ENCODE data around the gene SLAMF7.
"Not testable (repeated sequence)": the region's sequence is repeated elsewhere in the genome, so short reads cannot be mapped to it uniquely, and the experiment has no call there.

Gene SLAMF7

DNA sequence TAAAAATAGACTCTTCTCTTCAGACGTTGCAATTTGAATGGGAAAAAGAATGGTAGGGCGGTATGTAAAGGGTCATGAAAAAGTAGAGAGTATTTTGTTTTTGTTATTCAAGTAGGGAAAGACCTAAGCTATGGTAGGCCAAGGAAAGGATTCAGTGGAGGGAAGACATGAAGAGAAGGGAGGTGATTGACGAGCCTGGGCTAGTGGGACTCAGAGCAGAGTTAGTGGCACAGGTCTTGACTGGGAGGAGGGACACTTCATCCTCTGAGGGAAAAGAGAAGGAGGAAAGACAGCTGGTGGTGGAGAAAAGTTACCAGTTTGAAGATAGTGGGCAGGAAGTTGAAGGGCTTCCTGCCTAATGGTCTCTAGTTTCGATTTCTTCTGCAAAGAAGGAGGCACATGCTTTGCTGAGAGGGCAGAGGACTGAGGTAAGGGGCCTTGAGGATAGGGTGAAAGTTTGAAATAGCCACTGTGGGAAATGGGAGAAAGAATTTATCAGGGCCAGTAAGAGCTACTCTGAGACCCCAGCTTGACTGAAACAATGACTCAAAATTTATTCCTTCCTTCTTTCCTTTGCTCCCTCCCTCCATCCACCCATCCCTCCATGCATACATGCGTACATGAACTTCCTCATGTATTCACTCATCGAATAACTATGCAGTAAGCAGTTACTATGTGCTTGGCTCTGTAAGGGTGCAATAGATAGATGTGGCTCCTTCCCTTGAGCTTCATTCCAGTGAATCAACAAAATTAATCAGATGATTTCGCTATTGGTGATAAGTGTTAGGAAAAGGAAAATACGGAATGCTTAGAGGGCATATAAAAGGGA is 31.6 kb upstream of the SLAMF7 start:
- Histone ChIP-seq H3K9ac (ENCODE audit: insufficient read length, low read depth) (no peak overlapping the region), H3K4me1 (ENCODE audit: insufficient read depth, insufficient read length) (no peaks in the 10 kb centered on the region), H3K4me3 (ENCODE audit: insufficient read length, low read depth) (no peak overlapping the region), H3K27me3 (ENCODE audit: insufficient read depth, insufficient read length) (no peaks in the 10 kb centered on the region), H3K36me3 (ENCODE audit: insufficient read depth, insufficient read length, low read length) (no peaks in the 10 kb centered on the region), H3K9me3 (ENCODE audit: insufficient read depth, low read length) (no peaks in the 10 kb centered on the region)
- no peak for TF ChIP-seq ZNF274 (IDR thresholded peaks at IDR 0.05; ENCODE audit: low read depth, low read length)
- no peak for TF ChIP-seq SUZ12 (IDR thresholded peaks at IDR 0.05; ENCODE audit: extremely low read depth, insufficient read depth, insufficient read length)
- no peak for TF ChIP-seq YY1 (IDR thresholded peaks at IDR 0.05; ENCODE audit: insufficient read depth, insufficient read length)
- DNase-seq (ENCODE audit: low read depth, low spot score), result no peak

DNA sequence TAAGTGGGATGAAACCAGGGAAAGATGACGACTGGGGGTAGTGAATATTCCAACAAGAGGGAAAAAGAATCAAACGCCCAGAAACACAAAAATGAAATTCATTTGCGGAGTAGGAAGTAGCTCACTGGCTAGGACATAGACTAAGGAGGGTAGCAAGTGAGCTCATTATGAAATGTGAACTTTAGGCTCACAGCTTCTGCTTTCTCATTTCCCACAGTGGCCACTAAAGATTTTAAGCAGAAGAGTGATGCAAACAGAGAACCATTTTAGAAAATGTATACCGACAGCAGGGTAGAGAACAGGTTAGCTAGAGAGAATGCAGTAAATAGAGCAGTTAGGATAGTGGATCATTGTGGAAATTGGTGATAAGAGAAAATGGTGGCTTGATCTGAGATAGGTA is 30.9 kb upstream of the SLAMF7 start:
- DNase-seq (ENCODE audit: low read depth, low spot score), result no peak
- Histone ChIP-seq H3K9ac (ENCODE audit: insufficient read length, low read depth) (no peak overlapping the region), H3K27me3 (ENCODE audit: insufficient read depth, insufficient read length) (no peaks in the 10 kb centered on the region), H3K4me1 (ENCODE audit: insufficient read depth, insufficient read length) (no peaks in the 10 kb centered on the region), H3K36me3 (ENCODE audit: insufficient read depth, insufficient read length, low read length) (no peaks in the 10 kb centered on the region), H3K4me3 (ENCODE audit: insufficient read length, low read depth) (no peak overlapping the region), H3K9me3 (ENCODE audit: insufficient read depth, low read length) (no peaks in the 10 kb centered on the region)
- no peak for TF ChIP-seq ZNF274 (IDR thresholded peaks at IDR 0.05; ENCODE audit: low read depth, low read length)
- no peak for TF ChIP-seq YY1 (IDR thresholded peaks at IDR 0.05; ENCODE audit: insufficient read depth, insufficient read length)
- no peak for TF ChIP-seq SUZ12 (IDR thresholded peaks at IDR 0.05; ENCODE audit: extremely low read depth, insufficient read depth, insufficient read length)

DNA sequence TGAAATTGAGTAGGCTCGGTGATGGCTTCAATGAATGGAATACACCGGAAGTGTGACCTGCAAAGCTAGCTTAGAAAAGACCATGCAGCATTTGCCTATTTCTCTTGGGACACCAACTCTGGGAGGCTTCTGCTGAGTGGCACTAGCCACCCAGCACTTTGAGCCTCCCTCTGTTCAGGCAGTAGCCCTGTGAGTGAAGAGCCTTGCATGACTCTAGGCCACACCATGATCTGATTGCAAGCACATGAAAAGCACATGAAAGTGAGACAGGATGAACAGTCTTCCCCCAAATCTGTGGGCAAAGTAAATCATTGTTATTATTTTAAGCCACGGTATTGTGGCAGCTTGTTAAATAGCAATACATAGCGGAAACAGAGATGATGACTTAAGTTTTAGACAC is 30.2 kb upstream of the SLAMF7 start:
- Histone ChIP-seq H3K9ac (ENCODE audit: insufficient read length, low read depth) (no peak overlapping the region), H3K4me3 (ENCODE audit: insufficient read length, low read depth) (no peak overlapping the region), H3K9me3 (ENCODE audit: insufficient read depth, low read length) (no peaks in the 10 kb centered on the region), H3K36me3 (ENCODE audit: insufficient read depth, insufficient read length, low read length) (no peaks in the 10 kb centered on the region), H3K4me1 (ENCODE audit: insufficient read depth, insufficient read length) (no peaks in the 10 kb centered on the region), H3K27me3 (ENCODE audit: insufficient read depth, insufficient read length) (no peaks in the 10 kb centered on the region)
- no peak for DNase-seq (ENCODE audit: low read depth, low spot score)
- TF ChIP-seq ZNF274 (IDR thresholded peaks at IDR 0.05; ENCODE audit: low read depth, low read length), result no peak
- TF ChIP-seq SUZ12 (IDR thresholded peaks at IDR 0.05; ENCODE audit: extremely low read depth, insufficient read depth, insufficient read length), result no peak
- no peak for TF ChIP-seq YY1 (IDR thresholded peaks at IDR 0.05; ENCODE audit: insufficient read depth, insufficient read length)

DNA sequence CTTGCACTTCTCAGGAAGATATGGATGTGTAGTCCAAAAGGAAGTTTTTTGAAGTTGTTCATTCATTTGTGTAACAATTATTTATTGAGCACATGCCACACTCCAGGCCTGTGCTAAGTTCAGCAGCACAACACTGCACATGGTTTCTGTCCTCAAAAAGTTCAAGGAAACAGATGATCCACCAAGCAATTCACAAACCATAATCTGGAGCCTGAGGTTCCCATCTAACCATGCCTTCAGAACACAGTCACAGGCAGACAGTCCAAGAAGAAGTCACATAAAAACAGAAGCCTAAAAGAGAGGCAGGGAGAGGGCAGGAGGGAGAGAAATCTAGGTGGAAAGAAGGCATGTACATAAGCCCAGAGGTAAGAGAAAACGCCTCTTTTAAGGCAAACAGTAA is 29.3 kb upstream of the SLAMF7 start:
- H3K9me3 ChIP-seq (ENCODE audit: insufficient read depth, low read length), result no peaks in the 10 kb centered on the region
- H3K4me3 ChIP-seq (ENCODE audit: insufficient read length, low read depth), result no peak overlapping the region
- no peaks in the 10 kb centered on the region for H3K27me3 ChIP-seq (ENCODE audit: insufficient read depth, insufficient read length)
- no peaks in the 10 kb centered on the region for H3K36me3 ChIP-seq (ENCODE audit: insufficient read depth, insufficient read length, low read length)
- H3K4me1 ChIP-seq (ENCODE audit: insufficient read depth, insufficient read length), result no peaks in the 10 kb centered on the region
- no peak overlapping the region for H3K9ac ChIP-seq (ENCODE audit: insufficient read length, low read depth)
- no peak for DNase-seq (ENCODE audit: low read depth, low spot score)
- TF ChIP-seq YY1 (IDR thresholded peaks at IDR 0.05; ENCODE audit: insufficient read depth, insufficient read length) (no peak), SUZ12 (IDR thresholded peaks at IDR 0.05; ENCODE audit: extremely low read depth, insufficient read depth, insufficient read length) (no peak), ZNF274 (IDR thresholded peaks at IDR 0.05; ENCODE audit: low read depth, low read length) (no peak)

DNA sequence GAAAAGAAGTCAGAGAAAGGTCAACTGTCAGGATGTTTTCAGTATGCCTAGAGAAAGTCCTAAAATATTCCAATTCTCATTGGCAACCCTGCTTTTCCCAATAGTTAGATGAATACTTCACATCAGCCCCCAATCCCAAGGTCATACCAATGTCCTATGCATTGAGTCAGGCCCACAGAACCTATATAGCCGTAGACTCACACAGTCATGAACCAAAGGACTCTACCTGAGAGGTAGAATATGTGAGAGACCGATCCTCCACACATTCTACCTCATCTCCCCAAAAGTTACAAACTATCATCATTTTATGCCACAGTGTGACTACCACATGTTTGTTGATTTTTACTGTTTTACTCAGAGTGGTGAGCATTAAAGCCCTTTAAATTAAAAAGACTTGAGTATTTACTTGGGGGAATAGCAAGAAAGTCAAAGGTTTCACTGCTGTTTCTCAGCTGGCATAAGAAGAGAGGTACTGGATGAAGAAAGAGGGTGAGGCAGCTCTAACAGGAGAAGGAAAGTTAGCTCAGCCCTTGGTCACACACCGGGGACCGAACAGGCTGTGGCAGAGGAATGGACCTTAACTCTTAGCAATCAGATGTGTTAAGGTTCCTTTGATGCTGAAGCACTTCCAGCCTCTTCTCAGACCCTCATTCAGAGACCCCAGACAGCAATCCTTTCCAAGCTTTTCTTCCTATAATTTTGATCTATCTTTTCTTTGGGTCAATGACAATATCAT is 28.4 kb upstream of the SLAMF7 start:
- no peaks in the 10 kb centered on the region for H3K27me3 ChIP-seq (ENCODE audit: insufficient read depth, insufficient read length)
- H3K36me3 ChIP-seq (ENCODE audit: insufficient read depth, insufficient read length, low read length), result no peaks in the 10 kb centered on the region
- no peak overlapping the region for H3K4me3 ChIP-seq (ENCODE audit: insufficient read length, low read depth)
- TF ChIP-seq YY1 (IDR thresholded peaks at IDR 0.05; ENCODE audit: insufficient read depth, insufficient read length) (no peak), SUZ12 (IDR thresholded peaks at IDR 0.05; ENCODE audit: extremely low read depth, insufficient read depth, insufficient read length) (no peak), ZNF274 (IDR thresholded peaks at IDR 0.05; ENCODE audit: low read depth, low read length) (no peak)
- DNase-seq (ENCODE audit: low read depth, low spot score), result no peak
- H3K9ac ChIP-seq (ENCODE audit: insufficient read length, low read depth), result no peak overlapping the region
- no peaks in the 10 kb centered on the region for H3K9me3 ChIP-seq (ENCODE audit: insufficient read depth, low read length)
- no peaks in the 10 kb centered on the region for H3K4me1 ChIP-seq (ENCODE audit: insufficient read depth, insufficient read length)

DNA sequence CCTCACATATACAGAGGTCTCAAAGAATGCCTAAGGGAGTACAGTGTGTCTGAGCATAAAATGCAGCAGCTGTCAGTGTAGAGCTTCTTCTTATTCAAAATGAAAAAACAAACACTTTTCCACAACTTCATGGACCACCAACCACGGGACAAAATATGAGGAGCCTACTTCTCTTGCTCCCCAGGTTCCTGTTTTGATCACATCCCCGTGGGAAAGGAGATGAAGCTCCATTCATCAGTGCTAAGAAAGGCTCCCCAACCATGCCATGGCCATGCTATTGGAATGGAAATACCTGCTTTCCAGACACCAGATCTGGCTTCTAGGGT is 27.8 kb upstream of the SLAMF7 start:
- Histone ChIP-seq H3K27me3 (ENCODE audit: insufficient read depth, insufficient read length) (no peaks in the 10 kb centered on the region), H3K9me3 (ENCODE audit: insufficient read depth, low read length) (no peaks in the 10 kb centered on the region), H3K36me3 (ENCODE audit: insufficient read depth, insufficient read length, low read length) (no peaks in the 10 kb centered on the region), H3K9ac (ENCODE audit: insufficient read length, low read depth) (no peak overlapping the region), H3K4me1 (ENCODE audit: insufficient read depth, insufficient read length) (no peaks in the 10 kb centered on the region), H3K4me3 (ENCODE audit: insufficient read length, low read depth) (no peak overlapping the region)
- DNase-seq (ENCODE audit: low read depth, low spot score), result no peak
- TF ChIP-seq YY1 (IDR thresholded peaks at IDR 0.05; ENCODE audit: insufficient read depth, insufficient read length), result no peak

DNA sequence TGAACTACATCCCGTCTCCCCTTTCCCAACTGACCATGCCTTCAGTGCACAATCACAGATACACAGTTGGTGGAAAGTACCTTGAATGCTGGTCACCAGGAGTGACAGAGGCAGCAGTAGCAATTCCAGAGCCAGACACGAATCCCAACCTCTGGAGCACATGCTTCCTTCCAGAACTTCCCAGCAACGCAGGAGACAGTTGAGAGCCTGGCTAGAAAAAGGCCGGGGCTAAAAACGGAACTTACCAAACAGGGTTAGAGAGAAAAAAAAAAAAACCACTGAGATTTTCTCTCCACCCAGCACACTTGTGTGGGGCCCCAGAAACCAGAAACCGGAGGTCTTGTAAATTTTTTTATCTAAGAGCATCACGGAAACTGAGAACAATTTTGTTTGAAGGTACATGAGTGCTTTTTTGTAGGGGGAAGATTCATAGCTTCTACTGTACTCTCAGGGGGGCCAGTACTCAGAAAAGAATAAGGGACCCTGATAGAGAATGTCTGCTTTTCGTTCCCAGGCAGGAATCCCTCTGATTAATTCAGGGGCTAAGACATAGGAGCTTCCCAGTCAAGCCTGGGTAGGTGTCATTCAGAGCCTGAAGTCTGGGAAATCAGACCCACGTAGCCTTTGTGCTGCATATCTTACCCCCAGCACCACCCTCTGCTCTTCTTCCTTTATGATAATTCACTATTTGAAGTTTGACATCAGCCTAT is 27.3 kb upstream of the SLAMF7 start, which contains the start of gene CD48:
TSS of gene CD48 (minus strand) at position 221 of the 710 bp plus-strand sequence. CDS start at position 162, 59 bp downstream.
- no peak for DNase-seq (ENCODE audit: low read depth, low spot score)
- Histone ChIP-seq H3K27me3 (ENCODE audit: insufficient read depth, insufficient read length) (no peaks in the 10 kb centered on the region), H3K9ac (ENCODE audit: insufficient read length, low read depth) (no peak within 1 kb of the TSS), H3K9me3 (ENCODE audit: insufficient read depth, low read length) (no peaks in the 10 kb centered on the region), H3K4me3 (ENCODE audit: insufficient read length, low read depth) (no peak within 1 kb of the TSS), H3K4me1 (ENCODE audit: insufficient read depth, insufficient read length) (no peaks in the 10 kb centered on the region), H3K36me3 (ENCODE audit: insufficient read depth, insufficient read length, low read length) (no peaks in the 10 kb centered on the region)
- TF ChIP-seq SUZ12 (IDR thresholded peaks at IDR 0.05; ENCODE audit: extremely low read depth, insufficient read depth, insufficient read length) (no peak), ZNF274 (IDR thresholded peaks at IDR 0.05; ENCODE audit: low read depth, low read length) (no peak), YY1 (IDR thresholded peaks at IDR 0.05; ENCODE audit: insufficient read depth, insufficient read length) (no peak)

DNA sequence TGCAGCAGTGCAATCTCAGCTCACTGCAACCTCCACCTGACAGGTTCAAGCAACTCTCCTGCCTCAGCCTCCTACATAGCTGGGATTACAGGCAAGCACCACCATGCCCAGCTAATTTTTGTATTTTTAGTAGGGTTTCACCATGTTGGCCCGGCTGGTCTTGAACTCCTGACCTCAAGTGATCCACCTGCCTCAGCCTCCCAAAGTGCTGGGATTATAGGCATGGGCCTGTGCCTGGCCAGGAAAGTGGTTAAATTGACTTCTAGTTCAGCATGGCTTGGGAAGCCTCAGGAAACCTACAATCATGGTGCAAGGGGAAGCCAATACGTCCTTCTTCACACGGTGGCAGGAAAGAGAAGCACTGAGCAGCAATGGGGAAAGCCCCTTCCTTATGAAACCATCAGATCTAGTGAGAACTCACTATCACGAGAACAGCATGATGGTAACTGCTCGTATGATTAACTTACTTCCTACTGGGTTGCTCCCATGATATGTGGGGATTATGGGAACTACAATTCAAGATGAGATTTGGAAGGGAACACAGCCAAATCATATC is 26.4 kb upstream of the SLAMF7 start:
- not testable (repeated sequence) for H3K9ac ChIP-seq (ENCODE audit: insufficient read length, low read depth); DNase-seq (ENCODE audit: low read depth, low spot score); H3K4me1 ChIP-seq (ENCODE audit: insufficient read depth, insufficient read length); H3K4me3 ChIP-seq (ENCODE audit: insufficient read length, low read depth); H3K36me3 ChIP-seq (ENCODE audit: insufficient read depth, insufficient read length, low read length); H3K9me3 ChIP-seq (ENCODE audit: insufficient read depth, low read length); H3K27me3 ChIP-seq (ENCODE audit: insufficient read depth, insufficient read length)

All from NT2/D1 (cell line).